ENCODE measurements around the gene ZNF350. TPM values are rescaled to one million over a fixed set of nuclear protein-coding genes. Genes with fewer than 3 reads are reported as not detected.
"Not testable (repeated sequence)": the region's sequence is repeated elsewhere in the genome, so short reads cannot be mapped to it uniquely, and the experiment has no call there.

The ZNF350 gene
- total RNA-seq = 5.6 to 10.3 TPM (median 7.0 TPM) in 3 replicates
- long read RNA-seq, transcript ZNF350-201 (5 exons, 2,338 nt) = major isoform, 6 of 9 reads
- long read RNA-seq, partial matches to known transcripts = 0 of 9 reads
- long read RNA-seq, other reads (novel, unspliced or antisense) = 3 of 9 reads

- no peak for DNase-seq (ENCODE audit: low spot score)
- Mint-ChIP-seq H3K4me1 (ENCODE audit: low read depth) (peaks cover 18% of the 10 kb centered on the region), H3K36me3 (ENCODE audit: low read depth) (peaks cover 33% of the 10 kb centered on the region), H3K4me3 (ENCODE audit: unreplicated experiment) (peak within 1 kb of the TSS; percentile 90), H3K27me3 (ENCODE audit: low read depth) (no peaks in the 10 kb centered on the region), H3K9me3 (ENCODE audit: low read depth) (peaks cover 45% of the 10 kb centered on the region), H3K27ac (ENCODE audit: unreplicated experiment) (peak within 1 kb of the TSS; percentile 89)
- TF ChIP-seq CTCF (IDR thresholded peaks at IDR 0.05) = no peak
Observed at GRCh38 chr19:51986309-51987291, at the start of gene ZNF350. Gene ZNF350 (minus strand): TSS chr19:51986840. CDS start chr19:51974360, 12,480 bp downstream.

GRCh38 chr19:52034051-52034728 is 47.5 kb upstream of the ZNF350 start:
- TF ChIP-seq CTCF (IDR thresholded peaks at IDR 0.05) = no peak
- H3K36me3 Mint-ChIP-seq (ENCODE audit: low read depth) = peaks cover 72% of the 10 kb centered on the region
- no peak overlapping the region for H3K4me3 Mint-ChIP-seq (ENCODE audit: unreplicated experiment)
- H3K27me3 Mint-ChIP-seq (ENCODE audit: low read depth) = no peaks in the 10 kb centered on the region
- H3K27ac Mint-ChIP-seq (ENCODE audit: unreplicated experiment) = no peak overlapping the region
- H3K9me3 Mint-ChIP-seq (ENCODE audit: low read depth) = peaks cover 71% of the 10 kb centered on the region
- H3K4me1 Mint-ChIP-seq (ENCODE audit: low read depth) = peaks cover 3% of the 10 kb centered on the region
- no peak for DNase-seq (ENCODE audit: low spot score)

GRCh38 chr19:52028780-52029123 is 42.1 kb upstream of the ZNF350 start:
- no peak for DNase-seq (ENCODE audit: low spot score)
- peaks cover 41% of the 10 kb centered on the region for H3K9me3 Mint-ChIP-seq (ENCODE audit: low read depth)
- H3K4me1 Mint-ChIP-seq (ENCODE audit: low read depth) = peaks cover 26% of the 10 kb centered on the region
- peaks cover 41% of the 10 kb centered on the region for H3K36me3 Mint-ChIP-seq (ENCODE audit: low read depth)
- H3K4me3 Mint-ChIP-seq (ENCODE audit: unreplicated experiment) = peak overlapping the region; percentile 97
- TF ChIP-seq CTCF (IDR thresholded peaks at IDR 0.05) = no peak
- no peaks in the 10 kb centered on the region for H3K27me3 Mint-ChIP-seq (ENCODE audit: low read depth)
- peak overlapping the region; percentile 99 for H3K27ac Mint-ChIP-seq (ENCODE audit: unreplicated experiment)

GRCh38 chr19:52028027-52028779 is 41.6 kb upstream of the ZNF350 start, which contains the start of gene ZNF614:
Gene ZNF614 (minus strand): TSS chr19:52028379. CDS start chr19:52025745, 2,634 bp downstream.
- no peak for TF ChIP-seq CTCF (IDR thresholded peaks at IDR 0.05)

GRCh38 chr19:52026255-52026990 is 39.8 kb upstream of the ZNF350 start:
- not testable (repeated sequence) for H3K4me3 Mint-ChIP-seq (ENCODE audit: unreplicated experiment); DNase-seq (ENCODE audit: low spot score); H3K27me3 Mint-ChIP-seq (ENCODE audit: low read depth); H3K27ac Mint-ChIP-seq (ENCODE audit: unreplicated experiment)
- Mint-ChIP-seq H3K4me1 (ENCODE audit: low read depth) (peaks cover 26% of the 10 kb centered on the region), H3K9me3 (ENCODE audit: low read depth) (peaks cover 37% of the 10 kb centered on the region), H3K36me3 (ENCODE audit: low read depth) (peaks cover 46% of the 10 kb centered on the region)

More at GRCh38 chr19:52028027-52028779, 41.6 kb upstream of the ZNF350 start, which contains the start of gene ZNF614:
- Mint-ChIP-seq H3K36me3 (ENCODE audit: low read depth) (peaks cover 41% of the 10 kb centered on the region), H3K27me3 (ENCODE audit: low read depth) (no peaks in the 10 kb centered on the region), H3K9me3 (ENCODE audit: low read depth) (peaks cover 36% of the 10 kb centered on the region), H3K27ac (ENCODE audit: unreplicated experiment) (peak within 1 kb of the TSS; percentile 99), H3K4me3 (ENCODE audit: unreplicated experiment) (peak within 1 kb of the TSS; percentile 97), H3K4me1 (ENCODE audit: low read depth) (peaks cover 26% of the 10 kb centered on the region)
- peak; percentile 96 for DNase-seq (ENCODE audit: low spot score)

GRCh38 chr19:52024478-52024877 is 37.8 kb upstream of the ZNF350 start:
- H3K27ac Mint-ChIP-seq (ENCODE audit: unreplicated experiment); DNase-seq (ENCODE audit: low spot score); H3K27me3 Mint-ChIP-seq (ENCODE audit: low read depth); H3K4me3 Mint-ChIP-seq (ENCODE audit: unreplicated experiment): not testable (repeated sequence)
- Mint-ChIP-seq H3K4me1 (ENCODE audit: low read depth) (peaks cover 26% of the 10 kb centered on the region), H3K9me3 (ENCODE audit: low read depth) (peaks cover 39% of the 10 kb centered on the region), H3K36me3 (ENCODE audit: low read depth) (peaks cover 54% of the 10 kb centered on the region)
